Sigmoid colon (tissue), 7 donors: ENCODE measurements around the gene BBOF1. TPM values are rescaled to one million over a fixed set of nuclear protein-coding genes. Genes with fewer than 3 reads are reported as not detected.

ENCODE experiments used
- DNase-seq: peaks from one replicate; pipeline ENCODE4 v3.0.0-alpha.2; 2019
- H3K27ac ChIP-seq, 4 donors: fragments of 200-600 bp; sonication (generic); one replicate each; pipeline ENCODE4 v1.5.1; 2016 to 2019; ENCODE audit warnings: mild to moderate bottlenecking in 1 of 4
- H3K27me3 ChIP-seq, 3 donors: fragments of 200-600 bp; sonication (generic); one replicate each; pipeline ENCODE4 v1.5.1; 2019; ENCODE audit warnings: mild to moderate bottlenecking in 1 of 3
- H3K36me3 ChIP-seq, 4 donors: fragments of 200-600 bp; sonication (generic); one replicate each; pipeline ENCODE4 v1.5.1; 2016 to 2019
- H3K4me1 ChIP-seq, 4 donors: fragments of 200-600 bp; sonication (generic); one replicate each; pipeline ENCODE4 v1.5.1; 2017 to 2019
- H3K4me3 ChIP-seq, 4 donors: fragments of 200-600 bp; sonication (generic); one replicate each; pipeline ENCODE4 v1.5.1; 2017 to 2019; ENCODE audit warnings: mild to moderate bottlenecking in 2 of 4, moderate library complexity in 1 of 4
- H3K9me3 ChIP-seq, 4 donors: fragments of 200-600 bp in 3 of 4; sonication (generic) in 3 of 4; one replicate each; pipeline versions ENCODE4 v1.5.1 to v1.6.1; 2013 to 2019
- EP300 ChIP-seq, 4 donors: sonication (generic); formaldehyde crosslinking; IDR thresholded peaks; one replicate each; pipeline ENCODE4 v1.6.1; 2017; ENCODE audit warnings: antibody characterized with exemption in 4 of 4
- POLR2A ChIP-seq, 2 donors: fragments of 450-650 bp; IDR thresholded peaks; one replicate each; pipeline ENCODE4 v1.6.1; 2016; ENCODE audit warnings: antibody characterized with exemption in 2 of 2, mild to moderate bottlenecking in 2 of 2, moderate library complexity in 2 of 2
- POLR2AphosphoS5 ChIP-seq, 4 donors: sonication (generic); formaldehyde crosslinking; IDR thresholded peaks; one replicate each; pipeline ENCODE4 v1.6.1; 2017; ENCODE audit warnings: antibody characterized with exemption in 4 of 4
- WGBS, 2 donors: extraction: QIAGEN DNeasy Blood & Tissue Kit; methylation state at CpG; one replicate each; pipeline ENCODE4 v1.1.7; 2013; 5-methylcytosine and 5-hydroxymethylcytosine counted together
- intact Hi-C: fragments of 100-400 bp; cut with DNase I; formaldehyde crosslinking; loops from one replicate; pipeline ENCODE4 v1.15.1; 2023
- polyA plus RNA-seq, 3 donors: library from polyadenylated mRNA; stranded (reverse); fragments of 200-250 nt; gene quantifications; one replicate each; pipeline ENCODE4 v1.2.3, GENCODE V29; 2013
- total RNA-seq, 4 donors: library from RNA; depleted of rRNA; stranded (reverse); fragments of >200 nt; gene quantifications; one replicate each; pipeline ENCODE4 v1.1.0, GENCODE V29; 2016
- TF ChIP-seq, protein P1 (sequence below), 4 experiments: fragments of 450-650 bp in 3 of 4; fragments of 200-600 bp in 1 of 4; IDR thresholded peaks; one replicate each; pipeline ENCODE4 v1.5.1; 2016 to 2019; ENCODE audit warnings: antibody characterized with exemption in 4 of 4, mild to moderate bottlenecking in 3 of 4, moderate library complexity in 2 of 4
- donor health status: healthy with polysubstance abuse.
- donor health status: Bipolar disorder and iron deficiency.
- donor health status: healthy.

BBOF1 gene
- total and polyA plus RNA-seq, 7 donors: 2.5 to 13.6 (median 8.9) TPM

DNA sequence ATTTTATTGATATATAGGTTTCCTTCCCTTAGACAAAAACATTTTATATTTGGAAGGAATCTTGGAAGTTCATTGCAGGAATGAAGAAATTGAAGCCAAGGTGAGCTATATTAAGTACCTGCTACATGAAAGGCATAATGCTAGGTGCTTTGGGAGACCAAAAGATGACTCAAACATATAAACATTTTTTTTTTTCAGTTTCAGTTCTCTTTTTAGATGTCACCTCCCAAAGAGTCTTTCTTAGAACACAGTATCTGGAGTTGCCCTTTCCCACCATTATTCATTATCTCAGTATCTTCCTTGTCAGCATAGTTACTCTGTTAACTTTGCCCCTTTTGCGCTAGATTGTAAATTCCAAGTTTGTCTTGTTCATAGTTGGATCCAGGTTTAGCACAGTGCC lies 66.7 kb downstream of the BBOF1 start:
- no peaks in the 10 kb centered on the region for H3K9me3 ChIP-seq
- H3K27ac ChIP-seq: peak overlapping the region in 1 of 4 donors; percentile 89
- H3K27me3 ChIP-seq: no peaks in the 10 kb centered on the region
- no peak for DNase-seq
- peaks cover 0 to 27% (median 20%) of the 10 kb centered on the region in 4 donors for H3K4me1 ChIP-seq
- TF ChIP-seq POLR2A (IDR thresholded peaks at IDR 0.05) (no peak), POLR2AphosphoS5 (IDR thresholded peaks at IDR 0.05) (no peak), EP300 (IDR thresholded peaks at IDR 0.05) (no peak)
- TF ChIP-seq, protein P1, sequence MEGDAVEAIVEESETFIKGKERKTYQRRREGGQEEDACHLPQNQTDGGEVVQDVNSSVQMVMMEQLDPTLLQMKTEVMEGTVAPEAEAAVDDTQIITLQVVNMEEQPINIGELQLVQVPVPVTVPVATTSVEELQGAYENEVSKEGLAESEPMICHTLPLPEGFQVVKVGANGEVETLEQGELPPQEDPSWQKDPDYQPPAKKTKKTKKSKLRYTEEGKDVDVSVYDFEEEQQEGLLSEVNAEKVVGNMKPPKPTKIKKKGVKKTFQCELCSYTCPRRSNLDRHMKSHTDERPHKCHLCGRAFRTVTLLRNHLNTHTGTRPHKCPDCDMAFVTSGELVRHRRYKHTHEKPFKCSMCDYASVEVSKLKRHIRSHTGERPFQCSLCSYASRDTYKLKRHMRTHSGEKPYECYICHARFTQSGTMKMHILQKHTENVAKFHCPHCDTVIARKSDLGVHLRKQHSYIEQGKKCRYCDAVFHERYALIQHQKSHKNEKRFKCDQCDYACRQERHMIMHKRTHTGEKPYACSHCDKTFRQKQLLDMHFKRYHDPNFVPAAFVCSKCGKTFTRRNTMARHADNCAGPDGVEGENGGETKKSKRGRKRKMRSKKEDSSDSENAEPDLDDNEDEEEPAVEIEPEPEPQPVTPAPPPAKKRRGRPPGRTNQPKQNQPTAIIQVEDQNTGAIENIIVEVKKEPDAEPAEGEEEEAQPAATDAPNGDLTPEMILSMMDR (IDR thresholded peaks at IDR 0.05): no peak
- peak overlapping the region in 2 of 4 donors; percentile 64 to 81 for H3K4me3 ChIP-seq
- H3K36me3 ChIP-seq: peaks cover 0 to under 1% (median 0%) of the 10 kb centered on the region in 4 donors
- intact Hi-C loops: loop anchor here (2.0 to 10.0 kb wide), 2 partner anchors 65 to 409 kb away; partner anchors contain the start of genes ISCA2 and NPC2
- WGBS, 2 donors: 71 to 80% methylated on average over 1 of the region's 1 CpG

DNA sequence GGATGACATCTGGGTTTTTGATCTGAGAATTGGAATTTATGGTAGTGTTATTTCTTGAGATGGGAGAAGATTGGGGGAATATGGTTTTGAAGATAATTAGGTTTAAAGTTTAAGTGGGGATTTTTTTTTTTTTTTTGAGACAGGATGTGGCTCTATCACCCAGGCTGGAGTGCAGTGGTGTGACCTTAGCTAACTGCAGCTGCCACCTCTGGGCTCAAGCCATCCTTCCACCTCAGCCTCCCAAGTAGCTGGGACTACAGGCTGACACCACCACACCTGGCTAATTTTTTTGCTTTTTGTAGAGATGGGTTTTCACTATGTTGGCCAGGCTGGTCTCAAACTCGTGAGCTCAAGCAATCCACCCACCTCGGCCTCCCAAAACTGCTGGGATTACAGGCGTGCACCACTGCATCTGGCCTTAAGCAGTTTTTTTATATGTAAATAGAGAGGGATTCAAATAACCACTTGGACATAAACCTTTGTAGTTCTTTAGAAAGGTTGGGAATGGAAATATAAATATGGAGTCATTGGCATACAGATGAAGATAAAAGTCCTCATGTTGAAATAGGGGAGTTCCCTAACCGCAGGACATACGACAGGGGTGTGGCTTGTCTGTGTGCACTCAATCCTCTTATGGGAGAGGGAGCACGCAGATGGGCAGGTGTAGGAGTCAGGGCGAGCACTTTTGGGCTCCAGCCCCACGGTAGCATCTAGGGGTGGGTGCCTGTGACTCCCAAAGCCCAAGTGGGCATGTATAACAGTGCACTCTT lies 70.3 kb downstream of the BBOF1 start:
- intact Hi-C loops: loop anchor here (10.0 kb wide), 1 partner anchor 405 kb away; the partner anchor contains the start of genes ISCA2 and NPC2
- Histone ChIP-seq H3K9me3 (no peaks in the 10 kb centered on the region), H3K36me3 (peaks cover 0 to 28% (median 2%) of the 10 kb centered on the region in 4 donors), H3K4me3 (no peak overlapping the region), H3K27ac (no peak overlapping the region), H3K4me1 (peaks cover 0 to 15% (median 11%) of the 10 kb centered on the region in 4 donors), H3K27me3 (no peaks in the 10 kb centered on the region)
- WGBS, 2 donors: 75 to 81% methylated on average over 8 of the region's 8 CpGs
- DNase-seq: no peak
- TF ChIP-seq, protein P1 (IDR thresholded peaks at IDR 0.05): no peak
- TF ChIP-seq POLR2AphosphoS5 (IDR thresholded peaks at IDR 0.05): no peak
- TF ChIP-seq POLR2A (IDR thresholded peaks at IDR 0.05): no peak
- TF ChIP-seq EP300 (IDR thresholded peaks at IDR 0.05): no peak

DNA sequence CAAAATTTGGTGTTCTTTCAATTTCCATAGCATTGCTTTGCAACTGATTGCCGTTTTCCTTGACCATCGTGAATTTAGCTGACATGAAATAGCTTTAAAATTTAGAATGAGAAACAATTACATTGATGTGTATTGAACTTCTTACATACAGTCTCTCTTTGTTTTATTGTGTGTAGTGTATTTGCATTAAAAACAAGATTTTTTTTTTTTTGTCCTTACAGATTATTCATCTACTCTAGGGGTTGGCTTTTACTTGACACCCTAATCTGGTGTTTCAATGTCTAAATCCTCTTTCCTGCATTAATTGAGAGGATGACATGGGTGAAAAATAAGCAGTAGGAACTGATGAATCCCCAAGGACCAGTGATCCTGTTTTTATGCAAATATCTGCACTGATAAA lies 86.2 kb downstream of the BBOF1 start:
- Histone ChIP-seq H3K4me1 (no peaks in the 10 kb centered on the region), H3K36me3 (peaks cover 0 to 32% (median 0%) of the 10 kb centered on the region in 4 donors), H3K4me3 (no peak overlapping the region), H3K27ac (no peak overlapping the region), H3K9me3 (no peaks in the 10 kb centered on the region), H3K27me3 (no peaks in the 10 kb centered on the region)
- TF ChIP-seq POLR2A (IDR thresholded peaks at IDR 0.05) (no peak), EP300 (IDR thresholded peaks at IDR 0.05) (no peak), POLR2AphosphoS5 (IDR thresholded peaks at IDR 0.05) (no peak)
- TF ChIP-seq, protein P1 (IDR thresholded peaks at IDR 0.05): no peak
- intact Hi-C loops: no loop called here
- WGBS, 2 donors: 92 to 94% methylated on average over 2 of the region's 2 CpGs
- no peak for DNase-seq

DNA sequence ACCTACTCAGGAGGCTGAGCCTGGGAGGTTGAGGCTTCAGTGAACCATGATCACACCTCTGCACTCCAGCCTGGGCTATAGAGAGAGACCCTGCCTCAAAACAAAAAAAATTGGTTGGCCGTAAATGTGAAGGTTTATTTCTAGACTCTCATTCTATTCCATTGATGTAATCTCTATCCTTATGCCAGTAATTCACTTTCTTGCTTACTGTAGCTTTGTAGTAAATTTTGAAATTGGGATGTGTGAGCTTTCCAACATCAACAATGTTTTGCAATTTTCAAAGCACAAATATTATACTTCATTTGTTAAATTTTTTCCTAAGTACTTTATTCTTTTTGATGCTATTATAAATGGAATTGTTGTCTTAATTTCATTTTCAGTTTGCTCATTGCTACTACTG lies 90.2 kb downstream of the BBOF1 start:
- Histone ChIP-seq H3K9me3 (no peaks in the 10 kb centered on the region), H3K36me3 (peaks cover 0 to 22% (median 0%) of the 10 kb centered on the region in 4 donors), H3K4me1 (no peaks in the 10 kb centered on the region), H3K27ac (no peak overlapping the region), H3K27me3 (no peaks in the 10 kb centered on the region), H3K4me3 (no peak overlapping the region)
- DNase-seq: no peak
- whole genome bisulfite sequencing, 2 donors: 89 to 98% methylated on average over 1 of the region's 1 CpG
- TF ChIP-seq POLR2A (IDR thresholded peaks at IDR 0.05) (no peak), EP300 (IDR thresholded peaks at IDR 0.05) (no peak), POLR2AphosphoS5 (IDR thresholded peaks at IDR 0.05) (no peak)
- TF ChIP-seq, protein P1 (IDR thresholded peaks at IDR 0.05): no peak
- intact Hi-C loops: no loop called here
